Panc1 (cell line): ENCODE results near the gene CEP170.

ENCODE experiments used
- POLR2AphosphoS5 ChIP-seq: IDR thresholded peaks from 2 replicates; pipeline ENCODE4 v1.6.1; 2012; ENCODE audit warnings: mild to moderate bottlenecking, low read depth, low read length, moderate library complexity
- SIN3A ChIP-seq: IDR thresholded peaks from 2 replicates; pipeline ENCODE4 v1.6.1; 2012; ENCODE audit warnings: low read depth, mild to moderate bottlenecking, low read length, moderate library complexity, borderline replicate concordance; ENCODE audit not compliant: insufficient read depth
- TCF7L2 ChIP-seq: IDR thresholded peaks from 2 replicates; pipeline ENCODE4 v1.6.1; 2011; ENCODE audit warnings: mild to moderate bottlenecking, low read depth, low read length, inconsistent platforms
- TF ChIP-seq, protein P1 (sequence below): fragments of 450-650 bp; IDR thresholded peaks from 2 replicates; pipeline ENCODE4 v1.5.1; 2017; ENCODE audit warnings: mild to moderate bottlenecking
- TF ChIP-seq, protein P2 (sequence below), 2 experiments: IDR thresholded peaks; 2 replicates each; pipeline ENCODE4 v1.6.1; 2011 to 2012; ENCODE audit warnings: low read depth in 2 of 2, control low read depth in 1 of 2, low read length in 1 of 2, mild to moderate bottlenecking in 1 of 2, moderate library complexity in 1 of 2; ENCODE audit not compliant: insufficient read depth in 1 of 2

DNA sequence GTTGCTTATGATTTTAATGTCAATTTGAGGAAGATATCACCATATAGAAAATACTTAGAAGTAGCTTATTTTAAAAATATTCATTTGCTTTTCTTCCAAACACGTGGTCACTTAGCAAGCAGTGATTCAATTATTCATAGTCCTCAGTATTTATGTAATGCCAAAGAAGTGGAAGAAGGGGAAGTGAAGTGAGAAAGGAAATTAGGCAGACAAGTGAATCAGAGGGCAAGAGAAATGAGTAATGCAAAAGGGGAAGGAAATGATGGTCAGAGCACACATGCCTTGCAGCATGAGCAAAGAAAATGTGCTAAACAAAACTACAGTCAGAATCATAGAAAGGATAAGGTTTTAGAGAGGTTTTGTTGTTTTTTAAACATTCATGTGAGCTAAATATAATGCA, 32.6 kb upstream of the CEP170 start:
- TF ChIP-seq, protein P1, sequence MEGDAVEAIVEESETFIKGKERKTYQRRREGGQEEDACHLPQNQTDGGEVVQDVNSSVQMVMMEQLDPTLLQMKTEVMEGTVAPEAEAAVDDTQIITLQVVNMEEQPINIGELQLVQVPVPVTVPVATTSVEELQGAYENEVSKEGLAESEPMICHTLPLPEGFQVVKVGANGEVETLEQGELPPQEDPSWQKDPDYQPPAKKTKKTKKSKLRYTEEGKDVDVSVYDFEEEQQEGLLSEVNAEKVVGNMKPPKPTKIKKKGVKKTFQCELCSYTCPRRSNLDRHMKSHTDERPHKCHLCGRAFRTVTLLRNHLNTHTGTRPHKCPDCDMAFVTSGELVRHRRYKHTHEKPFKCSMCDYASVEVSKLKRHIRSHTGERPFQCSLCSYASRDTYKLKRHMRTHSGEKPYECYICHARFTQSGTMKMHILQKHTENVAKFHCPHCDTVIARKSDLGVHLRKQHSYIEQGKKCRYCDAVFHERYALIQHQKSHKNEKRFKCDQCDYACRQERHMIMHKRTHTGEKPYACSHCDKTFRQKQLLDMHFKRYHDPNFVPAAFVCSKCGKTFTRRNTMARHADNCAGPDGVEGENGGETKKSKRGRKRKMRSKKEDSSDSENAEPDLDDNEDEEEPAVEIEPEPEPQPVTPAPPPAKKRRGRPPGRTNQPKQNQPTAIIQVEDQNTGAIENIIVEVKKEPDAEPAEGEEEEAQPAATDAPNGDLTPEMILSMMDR: no peak
- TF ChIP-seq POLR2AphosphoS5 (no peak), SIN3A (no peak), TCF7L2 (no peak)
- TF ChIP-seq, protein P2, sequence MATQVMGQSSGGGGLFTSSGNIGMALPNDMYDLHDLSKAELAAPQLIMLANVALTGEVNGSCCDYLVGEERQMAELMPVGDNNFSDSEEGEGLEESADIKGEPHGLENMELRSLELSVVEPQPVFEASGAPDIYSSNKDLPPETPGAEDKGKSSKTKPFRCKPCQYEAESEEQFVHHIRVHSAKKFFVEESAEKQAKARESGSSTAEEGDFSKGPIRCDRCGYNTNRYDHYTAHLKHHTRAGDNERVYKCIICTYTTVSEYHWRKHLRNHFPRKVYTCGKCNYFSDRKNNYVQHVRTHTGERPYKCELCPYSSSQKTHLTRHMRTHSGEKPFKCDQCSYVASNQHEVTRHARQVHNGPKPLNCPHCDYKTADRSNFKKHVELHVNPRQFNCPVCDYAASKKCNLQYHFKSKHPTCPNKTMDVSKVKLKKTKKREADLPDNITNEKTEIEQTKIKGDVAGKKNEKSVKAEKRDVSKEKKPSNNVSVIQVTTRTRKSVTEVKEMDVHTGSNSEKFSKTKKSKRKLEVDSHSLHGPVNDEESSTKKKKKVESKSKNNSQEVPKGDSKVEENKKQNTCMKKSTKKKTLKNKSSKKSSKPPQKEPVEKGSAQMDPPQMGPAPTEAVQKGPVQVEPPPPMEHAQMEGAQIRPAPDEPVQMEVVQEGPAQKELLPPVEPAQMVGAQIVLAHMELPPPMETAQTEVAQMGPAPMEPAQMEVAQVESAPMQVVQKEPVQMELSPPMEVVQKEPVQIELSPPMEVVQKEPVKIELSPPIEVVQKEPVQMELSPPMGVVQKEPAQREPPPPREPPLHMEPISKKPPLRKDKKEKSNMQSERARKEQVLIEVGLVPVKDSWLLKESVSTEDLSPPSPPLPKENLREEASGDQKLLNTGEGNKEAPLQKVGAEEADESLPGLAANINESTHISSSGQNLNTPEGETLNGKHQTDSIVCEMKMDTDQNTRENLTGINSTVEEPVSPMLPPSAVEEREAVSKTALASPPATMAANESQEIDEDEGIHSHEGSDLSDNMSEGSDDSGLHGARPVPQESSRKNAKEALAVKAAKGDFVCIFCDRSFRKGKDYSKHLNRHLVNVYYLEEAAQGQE (IDR thresholded peaks at IDR 0.05; ENCODE audit: insufficient read depth in 1 of 2, low read depth in 2 of 2, low read length in 1 of 2): no peak
